Stimulated activated CD8-positive, alpha-beta memory T cell treated with anti-CD3 and anti-CD28 coated beads, Interleukin-12 subunit alpha, Interleukin-12 subunit beta, amount 100 ng/mL, for 24 hours (primary cell): ENCODE results near the gene CAPNS1.

ENCODE experiments used
- DNase-seq: peaks from one replicate; pipeline ENCODE4 v3.0.0-alpha.2; 2020; ENCODE audit errors: extremely low read depth

The CAPNS1 gene

DNA sequence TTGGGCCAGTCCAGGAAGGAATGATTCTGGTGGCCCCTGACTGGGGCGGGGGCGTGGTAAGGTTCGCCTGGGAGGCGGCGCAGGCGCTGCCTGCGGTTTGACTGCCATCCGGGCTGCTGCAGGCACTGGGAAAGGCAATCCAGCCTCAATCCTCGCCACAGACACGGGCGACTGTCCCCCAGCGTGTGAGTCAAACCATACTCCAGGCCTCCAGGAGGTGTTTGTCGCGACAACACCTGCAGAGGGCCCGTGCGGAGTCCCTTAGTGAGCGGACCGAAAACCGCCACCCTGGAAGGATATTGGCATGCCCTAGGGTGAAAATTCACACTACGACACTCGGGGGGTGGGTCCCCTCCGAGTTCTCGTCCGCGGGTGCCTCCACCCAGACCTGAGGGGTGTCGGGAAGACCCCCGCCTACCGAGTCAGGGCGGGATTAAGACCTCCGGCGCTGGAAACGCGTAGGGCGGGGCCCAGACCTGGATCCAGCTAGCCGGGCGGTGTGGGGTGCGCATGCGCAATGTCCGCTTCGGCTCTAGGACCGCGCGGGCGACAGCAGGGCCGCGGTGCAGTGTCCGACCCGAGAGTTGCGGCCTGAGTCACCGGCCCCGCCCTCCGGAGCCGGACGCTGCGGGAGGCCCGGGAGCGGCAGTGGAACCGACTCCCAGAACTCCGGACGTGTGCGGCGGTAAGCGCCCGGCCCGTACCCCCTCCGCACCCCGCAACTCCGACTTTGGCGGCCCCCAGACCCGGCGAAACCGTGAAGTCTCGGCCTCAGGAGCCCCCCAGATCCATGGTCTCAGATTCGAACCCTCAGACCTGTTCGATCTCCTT is at the start of gene CAPNS1:
Gene CAPNS1, plus strand, starts transcription at position 594 of the 831 bp plus-strand sequence. CDS start 946 bp downstream, outside the sequence.
- DNase-seq = peak; percentile 90

DNA sequence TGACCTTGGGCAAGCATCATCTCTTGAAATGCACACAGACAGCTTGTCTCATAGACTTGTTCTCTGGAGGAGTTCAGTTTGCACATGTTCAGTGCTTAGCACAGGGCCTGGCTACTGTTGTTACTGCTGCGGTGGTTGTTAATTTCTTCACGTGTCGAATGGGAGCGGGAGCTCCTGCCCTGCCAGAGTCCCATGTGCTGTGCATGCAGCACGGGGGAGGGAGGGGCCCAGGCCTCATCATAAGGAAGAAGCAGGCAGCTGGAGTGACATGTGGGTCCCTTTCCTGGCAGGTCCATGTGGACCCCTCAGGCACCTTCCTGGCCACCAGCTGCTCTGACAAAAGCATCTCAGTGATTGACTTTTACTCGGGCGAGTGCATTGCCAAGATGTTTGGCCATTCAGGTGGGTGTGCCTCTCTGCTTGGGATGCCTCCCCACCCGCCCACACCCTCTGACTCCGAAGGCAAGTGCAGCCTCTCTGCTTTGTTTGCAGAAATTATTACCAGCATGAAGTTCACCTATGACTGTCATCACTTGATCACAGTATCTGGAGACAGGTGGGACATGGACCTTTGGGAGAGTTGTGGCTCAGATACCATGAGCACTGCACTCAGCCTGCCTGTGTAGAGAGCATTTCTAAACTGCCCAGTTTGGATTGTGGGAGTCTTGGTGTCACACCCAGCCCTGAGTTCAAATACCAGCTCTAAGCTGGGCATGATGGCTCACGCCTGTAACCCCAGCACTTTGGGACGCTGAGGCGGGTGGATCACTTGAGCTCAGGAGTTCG is 48.8 kb upstream of the CAPNS1 start:
- no peak for DNase-seq

DNA sequence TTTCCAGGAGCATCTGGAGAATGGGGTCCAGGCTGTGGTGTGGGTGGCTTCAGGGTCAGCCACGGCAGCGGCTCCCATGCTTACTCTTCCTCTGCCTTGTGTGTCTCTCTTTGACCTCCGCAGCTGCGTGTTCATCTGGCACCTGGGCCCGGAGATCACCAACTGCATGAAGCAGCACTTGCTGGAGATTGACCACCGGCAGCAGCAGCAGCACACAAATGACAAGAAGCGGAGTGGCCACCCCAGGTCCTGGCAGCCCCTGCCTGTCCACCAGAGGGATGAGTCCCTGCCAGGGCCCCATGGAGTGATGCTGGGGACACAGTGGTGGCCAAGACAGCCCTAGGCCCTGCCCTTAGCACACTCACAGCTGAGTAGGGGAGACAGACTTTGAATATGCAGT is 47.3 kb upstream of the CAPNS1 start:
- DNase-seq = no peak

DNA sequence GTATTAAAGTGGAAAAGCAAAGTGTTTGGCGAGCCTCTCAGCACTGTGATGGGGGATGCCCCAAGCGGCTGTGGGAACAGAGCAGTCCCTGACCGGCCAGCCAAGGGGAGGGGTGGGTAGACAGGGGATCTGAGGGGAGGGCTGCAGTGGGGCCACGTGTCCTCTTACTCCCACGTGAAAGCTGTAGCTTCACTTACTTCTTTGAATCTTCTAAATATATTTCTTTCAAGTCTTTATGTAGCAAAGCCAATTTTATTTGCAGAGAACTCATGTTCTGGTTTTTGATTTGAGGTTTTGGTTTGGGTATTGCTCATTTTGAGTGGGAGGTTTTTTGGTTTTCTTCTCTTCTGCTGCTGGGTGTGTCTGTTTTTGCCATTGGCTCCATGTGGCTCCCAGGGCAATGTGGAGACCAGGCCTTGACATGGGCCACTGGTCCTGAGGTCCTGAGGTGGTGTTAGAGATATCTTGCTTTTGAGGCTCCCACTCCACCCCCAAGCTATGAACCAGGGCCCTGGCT is 46.7 kb upstream of the CAPNS1 start:
- no peak for DNase-seq

DNA sequence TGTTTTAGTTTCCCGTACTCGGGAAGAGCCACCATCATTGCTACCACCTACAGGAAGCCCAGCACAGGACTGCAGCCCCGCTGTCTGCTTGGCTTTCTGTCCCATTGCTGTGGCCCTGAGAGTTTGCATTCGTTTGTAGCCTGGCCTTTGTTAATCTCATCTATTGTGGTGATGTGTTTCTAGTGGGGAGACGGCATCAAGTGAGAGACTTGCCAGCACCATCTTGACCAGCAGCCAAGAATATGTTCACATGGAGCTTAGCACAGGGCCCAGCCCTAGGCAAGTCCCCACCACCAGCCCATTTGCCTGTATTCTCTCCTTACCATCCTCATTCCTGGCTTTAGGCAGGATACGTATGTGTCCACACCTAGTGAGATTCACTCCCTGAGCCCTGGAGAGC is 46.2 kb upstream of the CAPNS1 start:
- DNase-seq = no peak

DNA sequence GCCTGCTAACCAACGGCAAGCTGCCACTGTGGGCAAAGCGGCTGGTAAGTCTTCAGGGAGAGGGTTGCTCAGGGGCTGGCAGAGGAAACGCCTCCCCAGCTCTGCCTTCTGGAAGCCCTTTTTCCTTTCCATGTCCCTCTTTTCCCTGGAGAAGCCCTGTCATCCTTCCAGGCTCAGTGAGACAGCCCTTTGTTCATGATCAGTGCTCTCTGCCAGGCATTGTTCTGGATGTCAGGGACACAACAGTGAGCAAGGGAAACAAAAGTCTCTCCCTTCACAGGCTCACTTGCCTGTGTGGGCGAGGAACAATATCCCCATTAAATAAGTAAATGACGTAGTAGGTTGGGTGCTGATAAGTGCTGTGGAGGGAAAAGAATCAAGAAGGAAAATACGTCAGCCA is 42.8 kb upstream of the CAPNS1 start:
- DNase-seq = no peak

DNA sequence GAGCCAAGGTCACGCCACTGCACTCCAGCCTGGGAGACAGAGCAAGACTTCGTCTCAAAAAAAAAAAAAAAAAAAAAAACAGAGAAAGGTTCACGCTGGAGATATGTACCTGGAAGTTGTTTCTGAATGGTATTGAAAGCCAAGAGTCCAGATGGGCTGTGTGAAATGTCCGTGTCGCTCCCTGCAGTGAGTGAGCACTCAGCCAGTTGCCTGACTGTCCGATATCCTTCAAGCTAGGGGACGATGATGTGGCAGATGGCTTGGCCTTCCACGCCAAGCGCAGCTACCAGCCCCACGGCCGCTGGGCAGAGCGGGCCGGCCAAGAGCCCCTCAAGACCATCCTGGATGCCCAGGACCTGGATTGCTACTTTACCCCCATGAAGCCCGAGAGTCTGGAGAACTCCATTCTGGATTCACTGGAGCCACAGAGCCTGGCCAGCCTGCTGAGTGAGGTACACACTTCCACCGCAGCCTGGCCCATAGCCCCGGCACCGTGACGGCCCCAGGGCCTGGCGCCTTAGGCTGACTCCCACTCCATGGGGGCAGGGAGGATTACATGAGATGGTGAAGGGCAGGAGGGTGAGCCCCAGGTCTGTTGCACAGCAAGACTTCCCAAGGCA is 40.6 kb upstream of the CAPNS1 start:
- no peak for DNase-seq

DNA sequence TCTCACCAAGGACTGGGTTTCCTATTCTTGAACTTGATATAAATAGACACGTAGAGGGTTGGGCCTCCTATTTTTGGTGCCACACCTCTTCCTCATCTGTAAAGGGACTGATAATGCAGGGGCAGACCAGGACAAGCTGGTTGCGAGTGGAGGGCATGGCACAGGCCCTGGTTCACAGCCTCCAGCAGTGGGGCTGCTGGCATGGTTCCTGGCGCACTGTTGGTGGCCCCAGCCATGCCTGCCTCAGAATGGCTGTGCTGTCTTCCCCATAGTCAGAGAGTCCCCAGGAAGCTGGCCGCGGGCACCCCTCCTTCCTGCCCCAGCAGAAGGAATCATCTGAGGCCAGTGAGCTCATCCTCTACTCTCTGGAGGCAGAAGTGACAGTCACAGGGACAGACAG is 39.4 kb upstream of the CAPNS1 start:
- DNase-seq = no peak

DNA sequence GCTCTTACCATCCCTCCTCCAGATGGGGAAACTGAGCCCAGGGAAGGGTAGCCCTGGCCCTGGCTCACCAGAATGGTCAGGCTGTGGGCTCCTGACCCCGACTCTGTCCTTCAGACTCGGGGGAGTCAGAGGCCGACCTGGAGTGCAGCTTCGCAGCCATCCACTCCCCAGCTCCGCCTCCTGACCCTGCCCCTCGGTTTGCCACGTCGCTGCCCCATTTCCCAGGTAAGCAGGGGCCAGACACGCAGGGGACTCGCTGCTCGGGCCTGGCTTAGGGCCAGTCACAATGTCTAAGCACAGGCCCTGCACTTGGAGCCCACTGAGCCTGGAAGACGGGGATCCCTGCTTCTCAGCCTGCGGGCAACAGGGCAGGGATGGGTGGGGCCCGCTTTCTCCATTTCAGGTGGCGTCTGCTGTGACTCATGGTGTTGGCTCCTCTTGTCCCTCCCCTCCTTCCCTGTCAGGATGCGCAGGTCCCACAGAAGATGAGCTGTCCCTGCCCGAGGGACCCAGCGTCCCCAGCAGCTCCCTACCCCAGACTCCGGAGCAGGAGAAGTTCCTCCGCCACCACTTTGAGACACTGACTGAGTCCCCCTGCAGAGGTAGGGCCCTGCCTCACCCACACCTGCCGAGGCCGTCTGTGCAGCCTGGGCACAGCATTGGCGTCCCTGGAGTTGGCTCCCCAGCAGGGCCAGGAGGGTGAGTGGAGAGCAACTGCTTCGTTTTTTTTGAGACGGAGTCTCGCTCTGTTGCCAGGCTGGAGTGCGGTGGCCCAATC is 38.1 kb upstream of the CAPNS1 start:
- no peak for DNase-seq

DNA sequence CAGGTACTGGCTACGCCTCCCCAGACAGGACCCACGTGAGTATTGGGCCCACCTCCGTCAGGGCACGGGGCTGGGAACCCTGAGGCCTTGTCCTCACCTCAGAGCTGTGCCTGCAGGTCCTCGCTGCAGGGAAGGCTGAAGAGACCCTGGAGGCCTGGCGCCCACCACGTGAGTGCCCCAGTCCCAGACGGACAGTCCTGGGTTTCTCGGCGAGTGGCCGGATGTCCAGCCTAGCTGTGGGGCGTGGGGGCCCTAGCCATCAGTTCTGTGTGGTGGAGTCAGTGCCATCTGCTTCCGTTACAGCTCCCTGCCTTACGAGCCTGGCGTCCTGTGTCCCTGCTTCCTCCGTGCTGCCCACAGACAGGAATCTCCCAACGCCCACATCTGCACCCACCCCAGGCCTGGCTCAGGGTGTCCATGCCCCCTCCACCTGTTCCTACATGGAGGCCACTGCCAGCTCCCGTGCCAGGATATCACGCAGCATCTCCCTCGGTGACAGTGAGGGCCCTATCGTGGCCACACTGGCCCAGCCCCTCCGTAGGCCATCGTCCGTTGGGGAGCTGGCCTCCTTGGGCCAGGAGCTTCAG is 36.7 kb upstream of the CAPNS1 start:
- no peak for DNase-seq

DNA sequence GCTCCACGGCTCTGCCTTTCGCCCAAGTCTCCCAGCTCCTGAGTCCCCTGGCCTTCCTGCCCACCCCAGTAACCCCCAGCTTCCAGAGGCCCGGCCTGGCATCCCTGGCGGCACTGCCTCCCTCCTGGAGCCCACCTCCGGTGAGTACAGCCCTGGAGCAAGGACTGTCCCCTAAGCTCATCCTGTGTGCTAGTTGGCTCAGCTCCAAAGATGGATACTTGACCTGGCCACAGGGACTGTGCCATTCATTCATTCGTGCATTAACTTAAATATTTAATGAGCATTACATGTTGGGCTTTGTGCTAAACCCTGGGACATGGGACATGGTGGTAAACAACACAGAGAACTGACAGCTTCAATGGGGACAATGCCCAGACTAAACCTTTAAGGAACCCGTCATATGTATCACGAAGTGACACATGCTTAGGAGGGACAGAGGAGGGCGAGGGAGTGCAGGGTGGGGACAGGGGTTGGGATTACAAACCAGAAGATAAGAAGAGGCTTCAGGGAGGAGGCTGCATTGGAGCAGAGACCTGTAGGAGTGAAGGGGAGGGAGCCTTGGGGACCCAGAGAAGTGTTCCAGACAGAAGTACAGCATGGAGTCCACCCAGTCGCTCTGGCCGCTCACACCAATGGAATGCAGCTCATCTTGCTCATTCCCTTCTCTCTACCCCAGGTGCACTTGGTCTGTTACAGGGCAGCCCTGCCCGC is 35.9 kb upstream of the CAPNS1 start:
- DNase-seq = no peak

DNA sequence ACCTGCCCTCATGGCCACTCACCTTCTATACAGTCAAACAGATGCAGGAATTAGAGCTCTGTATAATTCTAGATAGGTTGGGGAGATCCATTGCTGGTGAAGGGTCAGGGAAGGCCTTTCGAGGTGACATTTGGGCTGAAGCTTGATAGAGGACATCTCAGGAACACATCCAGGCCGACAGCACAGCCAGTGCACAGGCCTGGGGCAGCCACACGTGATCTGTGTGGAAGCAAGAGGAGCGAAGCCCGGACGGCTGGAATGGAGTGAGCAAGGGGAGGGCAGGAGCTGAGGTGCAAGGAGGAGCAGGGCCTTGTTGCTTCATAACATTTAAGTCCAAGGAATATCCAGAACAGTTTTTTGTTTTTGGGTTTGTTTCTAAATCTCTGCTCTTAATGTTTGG is 33.4 kb upstream of the CAPNS1 start:
- DNase-seq = no peak

DNA sequence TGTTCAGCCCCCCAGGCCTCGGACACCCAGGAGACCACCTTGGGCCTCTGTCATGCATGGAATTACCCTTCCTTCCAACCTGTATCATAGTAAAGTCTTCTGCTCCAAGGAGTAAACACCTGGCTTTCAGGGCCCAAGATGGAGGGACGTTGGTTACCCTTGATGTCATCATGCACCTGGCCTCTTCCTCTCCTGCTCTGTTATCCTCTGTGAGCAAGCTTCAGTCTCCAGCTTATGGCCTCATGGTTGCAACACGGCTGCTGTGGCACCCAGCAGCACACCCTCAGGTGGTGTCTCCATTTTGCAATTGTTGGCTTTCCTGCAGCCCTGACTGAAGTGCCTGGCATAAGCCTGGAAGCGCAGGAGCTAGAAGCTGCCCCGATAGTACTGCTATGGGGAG is 32.9 kb upstream of the CAPNS1 start:
- DNase-seq = no peak

DNA sequence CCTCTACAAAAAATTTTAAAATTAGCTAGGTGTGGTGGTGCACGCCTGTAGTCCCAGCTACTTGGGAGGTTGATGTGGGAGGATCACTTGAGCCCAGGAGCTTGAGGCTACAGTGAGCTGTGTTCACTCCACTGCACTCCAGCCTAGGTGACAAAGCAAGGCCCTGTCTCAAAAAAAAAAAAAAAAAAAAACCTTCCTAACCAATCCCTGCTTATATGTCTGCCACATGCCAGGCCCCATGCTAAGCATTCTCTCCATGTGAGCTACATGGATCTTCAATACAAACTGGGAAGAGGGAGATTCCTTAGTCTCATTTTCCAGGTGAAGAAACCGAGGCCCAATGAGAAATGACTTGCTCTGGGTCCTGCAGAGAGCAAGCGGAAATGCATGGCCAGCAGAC is 31.2 kb upstream of the CAPNS1 start:
- no peak for DNase-seq

DNA sequence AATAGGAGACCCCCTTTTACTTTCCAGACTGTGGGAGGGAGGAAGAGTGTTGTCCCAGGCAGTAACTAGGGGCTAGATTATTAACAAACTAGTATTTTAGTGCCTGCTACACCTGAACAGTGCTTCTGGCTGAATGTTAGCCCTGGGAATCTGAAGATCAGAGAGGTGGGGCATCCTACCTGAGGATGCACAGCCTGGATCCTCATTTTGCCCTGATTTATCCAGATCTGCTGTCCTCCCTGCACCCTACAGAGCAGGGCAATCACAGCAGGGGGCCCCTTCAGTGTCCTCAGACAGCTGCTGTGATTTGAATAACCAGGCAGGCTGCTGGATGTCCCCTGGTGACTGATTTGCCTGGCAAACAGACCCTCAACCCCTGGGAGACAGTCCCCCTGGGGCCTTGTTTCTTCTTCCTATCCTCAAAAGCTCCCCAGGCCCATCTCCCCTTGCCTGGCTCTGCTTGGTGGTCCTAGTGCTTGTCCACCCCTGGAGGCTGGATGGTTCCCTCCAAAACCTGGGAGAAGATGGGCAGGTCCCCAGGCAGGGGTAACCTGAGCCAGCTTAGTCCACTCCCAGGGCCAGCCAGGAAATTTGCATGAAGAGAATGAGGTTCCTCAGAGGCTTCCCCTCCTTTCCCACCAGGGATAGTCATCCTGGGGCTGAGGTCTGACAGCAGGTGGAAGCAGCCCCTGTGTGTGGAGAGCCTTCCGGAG is 29.2 kb upstream of the CAPNS1 start, which contains the start of gene OVOL3:
Gene OVOL3, plus strand, starts transcription at position 657 of the 713 bp plus-strand sequence. CDS start 60 bp downstream, outside the sequence.
- DNase-seq = no peak

DNA sequence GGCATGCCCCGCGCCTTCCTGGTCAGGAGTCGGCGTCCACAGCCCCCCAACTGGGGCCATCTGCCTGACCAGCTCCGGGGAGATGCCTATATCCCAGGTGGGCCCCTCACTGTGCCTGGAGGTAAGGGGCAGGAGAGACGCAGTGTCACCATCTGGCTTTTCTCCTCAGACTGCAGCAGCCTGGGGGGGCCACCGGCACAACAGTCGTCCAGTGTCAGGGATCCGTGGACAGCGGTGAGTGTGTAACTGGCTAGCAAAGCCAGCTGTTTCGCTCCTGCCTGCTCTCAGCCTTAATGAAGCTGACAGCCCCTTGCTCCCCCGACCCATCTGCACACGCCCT is 28.7 kb upstream of the CAPNS1 start:
- no peak for DNase-seq

DNA sequence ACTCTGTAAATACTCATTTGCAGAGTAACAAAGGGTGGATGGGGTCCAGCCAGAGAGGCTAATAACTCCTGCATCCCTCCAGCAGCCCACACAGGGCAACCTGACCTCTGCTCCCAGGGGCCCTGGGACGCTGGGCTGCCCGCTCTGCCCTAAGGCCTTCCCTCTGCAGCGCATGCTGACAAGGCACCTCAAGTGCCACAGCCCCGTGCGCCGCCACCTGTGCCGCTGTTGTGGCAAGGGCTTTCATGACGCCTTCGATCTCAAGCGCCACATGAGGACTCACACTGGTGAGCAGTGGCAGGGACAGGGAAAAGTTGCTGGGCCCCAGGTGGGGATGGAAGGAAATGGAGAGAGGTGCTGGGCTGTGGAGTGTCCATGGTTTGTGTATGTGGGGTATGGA is 27.2 kb upstream of the CAPNS1 start:
- no peak for DNase-seq

DNA sequence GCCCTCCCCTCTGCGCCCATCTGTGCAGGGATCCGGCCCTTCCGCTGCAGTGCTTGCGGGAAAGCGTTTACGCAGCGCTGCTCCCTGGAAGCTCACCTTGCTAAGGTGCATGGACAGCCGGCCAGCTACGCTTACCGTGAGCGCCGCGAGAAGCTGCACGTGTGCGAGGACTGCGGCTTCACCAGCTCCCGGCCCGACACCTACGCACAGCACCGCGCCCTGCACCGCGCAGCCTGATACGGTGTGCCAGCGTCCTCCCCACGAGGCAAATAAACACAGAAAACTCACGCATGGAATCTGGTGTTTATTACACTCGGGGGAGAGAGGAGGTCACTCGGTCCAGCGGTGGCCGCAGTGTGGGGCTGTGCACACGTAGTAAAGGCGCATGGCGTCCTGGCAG is 26.4 kb upstream of the CAPNS1 start:
- no peak for DNase-seq

DNA sequence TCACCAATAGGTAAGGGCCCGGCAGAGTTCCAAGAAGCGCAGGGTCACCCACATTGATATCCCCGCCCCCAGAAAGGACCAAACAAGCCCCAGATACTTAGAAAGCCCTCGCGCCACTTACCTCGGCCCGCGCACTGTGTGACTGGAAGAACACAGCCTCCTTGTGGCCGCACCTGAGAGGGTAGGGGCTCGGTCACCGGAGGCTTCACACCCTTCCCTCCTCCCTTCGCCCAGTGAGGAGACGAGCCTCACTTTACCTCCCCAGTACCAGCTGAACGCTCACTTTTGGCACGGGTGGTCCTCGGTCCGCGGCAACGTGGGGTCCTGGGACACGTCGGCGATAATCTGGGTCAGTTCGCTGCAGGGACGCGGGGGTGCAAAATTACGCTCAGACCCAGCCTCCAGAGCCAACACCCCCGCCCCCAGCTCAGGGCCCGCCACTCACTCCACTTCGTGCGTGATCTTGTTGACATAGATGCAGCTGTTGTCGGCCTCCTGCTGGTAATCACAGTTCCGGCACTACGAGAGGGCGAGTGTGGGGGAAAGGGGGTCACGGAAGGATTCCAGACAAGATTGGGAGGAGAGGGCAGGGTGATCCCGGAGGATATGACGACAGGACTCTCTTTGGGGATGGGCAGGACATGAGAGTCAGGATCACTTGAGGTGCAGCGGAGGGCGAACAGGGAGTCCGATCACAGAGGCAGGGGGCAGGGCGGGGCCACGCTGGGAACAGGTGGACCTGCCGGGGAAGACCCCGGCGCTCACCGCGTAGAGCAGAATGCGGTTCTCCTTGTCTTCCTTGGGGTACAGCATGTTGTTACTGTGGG is 25.8 kb upstream of the CAPNS1 start:
- DNase-seq = no peak
